ENCODE measurements around the gene DUOX2. TPM values are rescaled to one million over a fixed set of nuclear protein-coding genes. Genes with fewer than 3 reads are reported as not detected.

Gene DUOX2
- total RNA-seq, 2 donors from 2014 or later: 0.11 to 0.13 TPM

DNA sequence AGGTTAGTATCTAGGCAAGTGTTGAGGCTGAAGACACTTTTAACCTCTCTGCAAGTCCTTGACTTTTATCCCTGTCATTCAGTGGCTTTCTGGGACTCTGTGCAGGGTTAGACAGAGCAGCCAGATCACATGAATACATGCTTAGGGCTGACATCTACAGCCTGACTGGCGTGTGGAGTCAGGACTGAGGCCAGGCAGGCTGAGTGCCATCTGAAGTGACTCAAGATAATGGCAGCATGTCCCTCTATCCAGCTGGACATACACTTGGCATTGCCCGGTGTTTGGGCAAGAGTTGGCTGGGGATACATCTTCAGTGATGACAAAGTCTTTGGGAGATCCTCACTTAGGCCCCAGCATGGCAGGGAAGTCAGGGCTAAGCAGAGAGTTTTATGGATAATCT, 22.4 kb downstream of the DUOX2 start:
- 87 to 91% methylated on average over 2 of the region's 2 CpGs for WGBS, 2 experiments (ENCODE audit: insufficient coverage in 1 of 2, insufficient read length in 1 of 2)
- H3K4me3 Mint-ChIP-seq: no peak overlapping the region
- Histone ChIP-seq H3K27ac (ENCODE audit: low read depth, low read length) (no peak overlapping the region), H3K9me3 (ENCODE audit: control insufficient read depth, low read length) (no peaks in the 10 kb centered on the region), H3K4me3 (ENCODE audit: low read length) (no peak overlapping the region), H3K36me3 (ENCODE audit: control insufficient read depth, insufficient read depth, low read length) (no peaks in the 10 kb centered on the region), H3K4me1 (ENCODE audit: control insufficient read depth, insufficient read depth, low read length) (peaks cover 8% of the 10 kb centered on the region), H3K9ac (ENCODE audit: extremely low read depth, low read length, poor library complexity, severe bottlenecking) (no peak overlapping the region), H3K27me3 (ENCODE audit: control insufficient read depth, insufficient read depth, low read length, poor library complexity, severe bottlenecking) (peaks cover 94% of the 10 kb centered on the region)
- H3K27me3 Mint-ChIP-seq (ENCODE audit: insufficient read depth): peaks cover 74% of the 10 kb centered on the region
- TF ChIP-seq, protein P1, sequence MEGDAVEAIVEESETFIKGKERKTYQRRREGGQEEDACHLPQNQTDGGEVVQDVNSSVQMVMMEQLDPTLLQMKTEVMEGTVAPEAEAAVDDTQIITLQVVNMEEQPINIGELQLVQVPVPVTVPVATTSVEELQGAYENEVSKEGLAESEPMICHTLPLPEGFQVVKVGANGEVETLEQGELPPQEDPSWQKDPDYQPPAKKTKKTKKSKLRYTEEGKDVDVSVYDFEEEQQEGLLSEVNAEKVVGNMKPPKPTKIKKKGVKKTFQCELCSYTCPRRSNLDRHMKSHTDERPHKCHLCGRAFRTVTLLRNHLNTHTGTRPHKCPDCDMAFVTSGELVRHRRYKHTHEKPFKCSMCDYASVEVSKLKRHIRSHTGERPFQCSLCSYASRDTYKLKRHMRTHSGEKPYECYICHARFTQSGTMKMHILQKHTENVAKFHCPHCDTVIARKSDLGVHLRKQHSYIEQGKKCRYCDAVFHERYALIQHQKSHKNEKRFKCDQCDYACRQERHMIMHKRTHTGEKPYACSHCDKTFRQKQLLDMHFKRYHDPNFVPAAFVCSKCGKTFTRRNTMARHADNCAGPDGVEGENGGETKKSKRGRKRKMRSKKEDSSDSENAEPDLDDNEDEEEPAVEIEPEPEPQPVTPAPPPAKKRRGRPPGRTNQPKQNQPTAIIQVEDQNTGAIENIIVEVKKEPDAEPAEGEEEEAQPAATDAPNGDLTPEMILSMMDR (conservative IDR thresholded peaks at IDR 0.05): no peak
- H3K36me3 Mint-ChIP-seq (ENCODE audit: low read depth): no peaks in the 10 kb centered on the region
- no peak for DNase-seq
- H3K4me1 Mint-ChIP-seq: peaks cover 10% of the 10 kb centered on the region
- no peak overlapping the region for H3K27ac Mint-ChIP-seq
- H3K9me3 Mint-ChIP-seq: no peaks in the 10 kb centered on the region

DNA sequence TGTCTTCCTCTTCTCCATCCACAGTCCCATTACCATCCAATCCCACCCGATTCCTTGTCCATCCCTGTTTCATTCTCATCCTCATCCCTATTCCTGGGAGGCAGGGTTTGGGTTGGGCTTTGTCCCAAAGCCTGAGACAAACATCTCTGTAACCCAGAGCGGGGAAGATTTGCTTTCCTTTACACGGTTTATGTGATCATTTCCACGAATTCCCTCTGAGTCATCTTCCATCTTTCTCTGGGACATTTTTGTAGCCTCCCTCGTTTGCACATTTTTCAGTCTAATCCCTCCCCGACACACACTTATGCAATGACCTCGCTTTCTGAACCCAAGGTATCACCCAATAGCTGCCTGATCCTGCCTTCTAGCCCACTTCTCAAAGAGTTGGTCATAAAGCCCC, 22.8 kb downstream of the DUOX2 start:
- Histone ChIP-seq H3K27me3 (ENCODE audit: control insufficient read depth, insufficient read depth, low read length, poor library complexity, severe bottlenecking) (peaks cover 94% of the 10 kb centered on the region), H3K4me1 (ENCODE audit: control insufficient read depth, insufficient read depth, low read length) (peaks cover 8% of the 10 kb centered on the region), H3K36me3 (ENCODE audit: control insufficient read depth, insufficient read depth, low read length) (no peaks in the 10 kb centered on the region), H3K4me3 (ENCODE audit: low read length) (no peak overlapping the region), H3K9me3 (ENCODE audit: control insufficient read depth, low read length) (no peaks in the 10 kb centered on the region), H3K27ac (ENCODE audit: low read depth, low read length) (no peak overlapping the region), H3K9ac (ENCODE audit: extremely low read depth, low read length, poor library complexity, severe bottlenecking) (no peak overlapping the region)
- peaks cover 73% of the 10 kb centered on the region for H3K27me3 Mint-ChIP-seq (ENCODE audit: insufficient read depth)
- TF ChIP-seq, protein P1 (conservative IDR thresholded peaks at IDR 0.05): no peak
- no peak overlapping the region for H3K4me3 Mint-ChIP-seq
- peaks cover 10% of the 10 kb centered on the region for H3K4me1 Mint-ChIP-seq
- H3K36me3 Mint-ChIP-seq (ENCODE audit: low read depth): no peaks in the 10 kb centered on the region
- no peaks in the 10 kb centered on the region for H3K9me3 Mint-ChIP-seq
- 70 to 73% methylated on average over 7 of the region's 7 CpGs for WGBS, 2 experiments (ENCODE audit: insufficient coverage in 1 of 2, insufficient read length in 1 of 2)
- H3K27ac Mint-ChIP-seq: no peak overlapping the region
- no peak for DNase-seq

DNA sequence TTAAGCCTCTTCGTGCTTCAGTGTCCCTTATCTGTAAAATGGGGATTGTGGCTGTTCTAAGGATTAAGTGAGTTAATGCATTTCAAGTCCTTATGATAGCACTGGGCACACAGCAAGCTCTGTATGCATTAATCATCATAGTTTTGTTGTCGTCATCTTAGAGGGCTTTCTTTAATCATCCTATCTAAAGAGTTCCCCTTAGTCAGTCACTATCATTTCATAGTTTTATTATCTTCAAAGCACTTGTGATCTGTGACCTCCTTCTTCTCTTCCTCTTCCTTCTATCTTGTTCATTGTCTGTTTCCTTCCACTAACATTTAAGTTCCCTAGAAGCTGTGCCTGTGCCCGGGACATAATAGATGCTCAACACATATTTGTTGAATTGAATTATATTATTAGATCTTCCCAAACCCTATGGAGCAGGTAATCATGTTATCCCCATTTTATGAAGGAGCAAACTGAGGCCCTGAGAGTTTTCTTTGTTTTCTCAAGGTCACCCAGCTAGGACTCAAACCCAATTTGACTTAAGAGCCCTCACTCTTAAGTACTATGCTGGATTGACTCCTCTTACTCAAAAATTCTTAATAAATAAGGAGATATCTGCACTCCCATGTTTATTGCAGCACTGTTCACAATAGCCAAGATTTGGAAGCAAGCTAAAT, 24.1 kb downstream of the DUOX2 start:
- H3K9me3 ChIP-seq (ENCODE audit: control insufficient read depth, low read length): no peaks in the 10 kb centered on the region

More for the DNA sequence above, 24.1 kb downstream of the DUOX2 start:
- Mint-ChIP-seq H3K27me3 (ENCODE audit: insufficient read depth) (peaks cover 67% of the 10 kb centered on the region), H3K4me3 (no peak overlapping the region), H3K27ac (no peak overlapping the region), H3K36me3 (ENCODE audit: low read depth) (no peaks in the 10 kb centered on the region), H3K4me1 (peaks cover 10% of the 10 kb centered on the region), H3K9me3 (no peaks in the 10 kb centered on the region)
- DNase-seq: no peak
- no peaks in the 10 kb centered on the region for H3K36me3 ChIP-seq (ENCODE audit: control insufficient read depth, insufficient read depth, low read length)
- no peak overlapping the region for H3K27ac ChIP-seq (ENCODE audit: low read depth, low read length)
- 73 to 75% methylated on average over 1 to 3 of the region's 3 CpGs for WGBS, 2 experiments (ENCODE audit: insufficient coverage in 1 of 2, insufficient read length in 1 of 2)
- no peak overlapping the region for H3K9ac ChIP-seq (ENCODE audit: extremely low read depth, low read length, poor library complexity, severe bottlenecking)
- peaks cover 81% of the 10 kb centered on the region for H3K27me3 ChIP-seq (ENCODE audit: control insufficient read depth, insufficient read depth, low read length, poor library complexity, severe bottlenecking)
- TF ChIP-seq, protein P1 (conservative IDR thresholded peaks at IDR 0.05): no peak
- H3K4me1 ChIP-seq (ENCODE audit: control insufficient read depth, insufficient read depth, low read length): peaks cover 8% of the 10 kb centered on the region
- no peak overlapping the region for H3K4me3 ChIP-seq (ENCODE audit: low read length)
